ENCODE results near the gene CCDC14. TPM values are rescaled to one million over a fixed set of nuclear protein-coding genes. Genes with fewer than 3 reads are reported as not detected.
"Not testable (repeated sequence)": the region's sequence is repeated elsewhere in the genome, so short reads cannot be mapped to it uniquely, and the experiment has no call there.

Gene CCDC14
- polyA plus RNA-seq, 2 donors, result 12.2 to 18.8 TPM

DNA sequence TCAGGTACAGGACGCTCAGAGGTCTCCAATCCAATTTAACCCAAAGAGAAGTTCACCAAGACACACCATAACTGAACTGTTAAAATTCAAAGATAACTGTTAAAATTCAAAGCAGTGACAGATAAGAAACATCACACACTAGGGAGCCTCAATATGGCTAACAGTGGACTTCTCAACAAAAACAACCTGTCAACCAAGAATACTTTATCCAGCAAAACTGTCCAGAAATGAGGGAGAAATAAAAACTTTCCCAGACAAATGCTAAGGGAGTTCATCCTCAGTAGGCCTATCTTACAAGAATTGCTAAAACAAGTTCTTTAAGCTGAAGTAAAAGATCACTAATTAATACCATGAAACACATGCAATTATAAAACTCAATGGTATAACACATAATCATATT, 40.6 kb downstream of the CCDC14 start:
- Histone ChIP-seq H3K4me1 (ENCODE audit: control insufficient read depth in 2 of 2, insufficient read depth in 2 of 2, low read length in 1 of 2) (no peaks in the 10 kb centered on the region), H3K9me3 (ENCODE audit: control insufficient read depth in 2 of 2, insufficient read depth in 1 of 2, low read depth in 1 of 2, low read length in 1 of 2) (no peaks in the 10 kb centered on the region), H3K27ac (ENCODE audit: low read depth in 2 of 2, low read length in 1 of 2) (no peak overlapping the region), H3K27me3 (ENCODE audit: control insufficient read depth in 1 of 2, insufficient read depth in 2 of 2, low read length in 2 of 2) (no peaks in the 10 kb centered on the region), H3K36me3 (ENCODE audit: control insufficient read depth in 2 of 2, insufficient read depth in 2 of 2, low read length in 1 of 2) (peaks cover 0 to 6% of the 10 kb centered on the region in 2 donors), H3K4me3 (ENCODE audit: low read depth in 1 of 2, low read length in 2 of 2) (no peak overlapping the region)
- WGBS, 2 donors, result 97% methylated on average over 1 of the region's 1 CpG

DNA sequence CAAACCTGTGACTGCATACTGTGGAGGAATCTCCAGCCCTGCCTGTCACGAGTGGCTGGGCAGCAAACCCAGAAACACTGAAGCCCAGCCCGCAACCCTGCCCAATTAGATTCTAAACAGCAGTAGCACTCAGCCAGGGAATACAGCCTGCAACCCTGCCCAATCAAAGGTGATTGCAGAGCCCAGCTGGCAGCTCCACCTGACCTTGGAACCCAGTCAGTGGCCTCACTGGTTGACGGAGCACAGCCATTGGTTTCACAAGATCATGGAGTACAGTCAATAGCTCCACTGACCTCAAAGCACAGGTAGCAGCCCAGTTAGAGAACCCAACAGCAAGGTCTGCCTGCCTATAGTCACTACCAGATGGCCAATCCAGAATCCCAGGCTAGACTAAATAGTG, 41.7 kb downstream of the CCDC14 start:
- H3K36me3 ChIP-seq (ENCODE audit: control insufficient read depth in 2 of 2, insufficient read depth in 2 of 2, low read length in 1 of 2), result peaks cover 0 to 6% of the 10 kb centered on the region in 2 donors
- 96% methylated on average over 3 of the region's 3 CpGs for WGBS, 2 donors
- H3K27me3 ChIP-seq (ENCODE audit: control insufficient read depth in 1 of 2, insufficient read depth in 2 of 2, low read length in 2 of 2), result no peaks in the 10 kb centered on the region
- no peaks in the 10 kb centered on the region for H3K4me1 ChIP-seq (ENCODE audit: control insufficient read depth in 2 of 2, insufficient read depth in 2 of 2, low read length in 1 of 2)
- no peak overlapping the region for H3K4me3 ChIP-seq (ENCODE audit: low read depth in 1 of 2, low read length in 2 of 2)
- no peak overlapping the region for H3K27ac ChIP-seq (ENCODE audit: low read depth in 2 of 2, low read length in 1 of 2)
- no peaks in the 10 kb centered on the region for H3K9me3 ChIP-seq (ENCODE audit: control insufficient read depth in 2 of 2, insufficient read depth in 1 of 2, low read depth in 1 of 2, low read length in 1 of 2)

DNA sequence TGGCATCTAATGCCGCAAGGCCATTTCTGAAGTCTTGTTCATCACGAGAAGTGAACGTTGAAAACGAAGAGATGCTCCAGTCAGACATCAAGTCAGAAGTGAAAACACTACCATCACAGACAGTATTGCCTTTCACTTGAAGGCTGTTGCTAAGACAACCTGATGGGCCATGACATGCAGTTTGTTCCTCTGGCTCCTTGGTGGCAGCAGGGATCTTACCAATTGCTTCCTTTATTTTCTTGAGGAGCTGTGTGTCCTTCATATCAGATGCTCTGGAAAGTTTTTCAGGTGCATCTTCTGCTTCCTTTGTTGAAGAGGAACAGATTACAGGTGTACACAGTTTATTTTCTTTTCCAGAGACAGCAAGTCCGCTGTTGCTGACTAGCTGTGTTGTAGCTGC, 46.2 kb downstream of the CCDC14 start:
- Histone ChIP-seq H3K9me3 (ENCODE audit: control insufficient read depth in 2 of 2, insufficient read depth in 1 of 2, low read depth in 1 of 2, low read length in 1 of 2) (no peaks in the 10 kb centered on the region), H3K4me3 (ENCODE audit: low read depth in 1 of 2, low read length in 2 of 2) (no peak overlapping the region)
- WGBS, 2 donors, result 79 to 96% methylated on average over 5 of the region's 5 CpGs

DNA sequence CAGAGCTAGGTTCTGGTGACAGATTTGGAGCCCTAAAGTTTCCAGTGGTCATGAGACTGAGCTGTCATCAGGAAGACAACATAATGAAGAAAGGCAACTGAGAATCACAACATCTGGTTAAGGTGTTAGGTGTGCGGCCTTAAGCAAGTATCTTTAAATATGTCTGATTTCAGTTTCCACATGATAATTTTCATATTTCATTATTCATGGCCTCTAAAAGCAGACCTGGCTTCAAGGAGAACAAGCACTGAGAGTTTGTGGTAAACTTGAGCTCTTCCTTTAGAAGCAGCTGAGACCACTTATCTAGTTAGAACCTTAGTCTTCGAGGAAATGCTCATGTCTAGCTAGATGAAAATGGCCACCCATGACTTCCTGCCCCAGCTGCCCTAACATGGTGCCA, 51.2 kb downstream of the CCDC14 start:
- Histone ChIP-seq H3K27ac (ENCODE audit: low read depth in 2 of 2, low read length in 1 of 2) (no peak overlapping the region), H3K9me3 (ENCODE audit: control insufficient read depth in 2 of 2, insufficient read depth in 1 of 2, low read depth in 1 of 2, low read length in 1 of 2) (no peaks in the 10 kb centered on the region), H3K36me3 (ENCODE audit: control insufficient read depth in 2 of 2, insufficient read depth in 2 of 2, low read length in 1 of 2) (no peaks in the 10 kb centered on the region), H3K4me1 (ENCODE audit: control insufficient read depth in 2 of 2, insufficient read depth in 2 of 2, low read length in 1 of 2) (no peaks in the 10 kb centered on the region), H3K27me3 (ENCODE audit: control insufficient read depth in 1 of 2, insufficient read depth in 2 of 2, low read length in 2 of 2) (no peaks in the 10 kb centered on the region), H3K4me3 (ENCODE audit: low read depth in 1 of 2, low read length in 2 of 2) (no peak overlapping the region)
- WGBS, 2 donors, result 94 to 97% methylated on average over 2 of the region's 2 CpGs

More for the DNA sequence above, 46.2 kb downstream of the CCDC14 start:
- Histone ChIP-seq H3K27ac (ENCODE audit: low read depth in 2 of 2, low read length in 1 of 2) (no peak overlapping the region), H3K4me1 (ENCODE audit: control insufficient read depth in 2 of 2, insufficient read depth in 2 of 2, low read length in 1 of 2) (no peaks in the 10 kb centered on the region), H3K36me3 (ENCODE audit: control insufficient read depth in 2 of 2, insufficient read depth in 2 of 2, low read length in 1 of 2) (peaks cover 0 to 6% of the 10 kb centered on the region in 2 donors), H3K27me3 (ENCODE audit: control insufficient read depth in 1 of 2, insufficient read depth in 2 of 2, low read length in 2 of 2) (no peaks in the 10 kb centered on the region)

DNA sequence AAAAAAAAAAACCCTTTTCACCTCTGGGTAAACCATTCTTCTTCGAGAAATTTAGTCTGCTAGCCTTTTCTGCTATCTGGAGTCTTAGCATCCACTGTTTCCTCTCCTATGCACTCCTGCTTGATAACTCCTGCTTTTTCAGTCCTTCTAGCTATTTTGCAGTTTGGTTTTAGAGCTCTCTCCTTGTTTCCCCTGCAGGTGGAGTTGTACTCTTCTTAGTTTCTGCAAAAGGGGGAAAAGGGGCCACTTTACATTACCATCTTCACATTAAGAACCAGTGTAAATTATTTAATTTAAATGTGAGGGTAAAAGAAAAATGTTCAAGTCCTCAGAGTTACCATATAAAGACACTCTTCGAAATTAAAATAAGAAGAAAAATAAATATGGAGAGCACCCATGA, 53.3 kb downstream of the CCDC14 start:
- Histone ChIP-seq H3K4me1 (ENCODE audit: control insufficient read depth in 2 of 2, insufficient read depth in 2 of 2, low read length in 1 of 2) (no peaks in the 10 kb centered on the region), H3K36me3 (ENCODE audit: control insufficient read depth in 2 of 2, insufficient read depth in 2 of 2, low read length in 1 of 2) (no peaks in the 10 kb centered on the region), H3K4me3 (ENCODE audit: low read depth in 1 of 2, low read length in 2 of 2) (no peak overlapping the region), H3K27ac (ENCODE audit: low read depth in 2 of 2, low read length in 1 of 2) (no peak overlapping the region), H3K9me3 (ENCODE audit: control insufficient read depth in 2 of 2, insufficient read depth in 1 of 2, low read depth in 1 of 2, low read length in 1 of 2) (no peaks in the 10 kb centered on the region), H3K27me3 (ENCODE audit: control insufficient read depth in 1 of 2, insufficient read depth in 2 of 2, low read length in 2 of 2) (no peaks in the 10 kb centered on the region)
- 66 to 75% methylated on average over 2 of the region's 2 CpGs for WGBS, 2 donors

DNA sequence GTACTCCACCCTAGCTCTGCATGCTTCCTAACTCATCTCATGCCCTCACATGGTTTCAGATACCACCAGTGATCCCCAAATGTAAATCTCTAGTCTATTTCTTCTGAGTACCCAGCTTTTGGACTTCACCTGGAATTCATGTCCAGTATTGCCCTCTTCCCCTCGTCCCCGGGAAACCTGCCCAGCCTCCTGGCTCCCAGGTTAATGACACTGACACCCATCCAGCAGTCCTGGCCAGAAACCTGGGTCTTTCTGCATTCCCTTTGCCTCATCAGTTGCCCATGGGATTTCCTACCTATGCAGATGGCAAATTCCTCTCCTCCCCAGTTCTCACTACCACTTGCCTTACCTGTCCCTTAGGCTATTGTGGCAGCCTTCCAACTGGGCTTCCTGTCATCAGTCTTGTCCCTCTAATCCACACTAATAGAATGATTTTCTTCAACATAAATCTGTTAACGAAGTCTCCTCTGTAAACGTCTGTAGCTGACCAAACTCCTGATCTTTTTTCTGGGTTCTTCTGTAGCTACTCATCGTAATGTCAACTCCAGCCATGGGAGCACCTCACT, 61.6 kb downstream of the CCDC14 start:
- Histone ChIP-seq H3K9me3 (ENCODE audit: control insufficient read depth in 2 of 2, insufficient read depth in 1 of 2, low read depth in 1 of 2, low read length in 1 of 2) (no peaks in the 10 kb centered on the region), H3K36me3 (ENCODE audit: control insufficient read depth in 2 of 2, insufficient read depth in 2 of 2, low read length in 1 of 2) (no peaks in the 10 kb centered on the region), H3K4me3 (ENCODE audit: low read depth in 1 of 2, low read length in 2 of 2) (no peak overlapping the region), H3K27me3 (ENCODE audit: control insufficient read depth in 1 of 2, insufficient read depth in 2 of 2, low read length in 2 of 2) (no peaks in the 10 kb centered on the region), H3K4me1 (ENCODE audit: control insufficient read depth in 2 of 2, insufficient read depth in 2 of 2, low read length in 1 of 2) (no peaks in the 10 kb centered on the region), H3K27ac (ENCODE audit: low read depth in 2 of 2, low read length in 1 of 2) (no peak overlapping the region)
- 64 to 83% methylated on average over 5 of the region's 5 CpGs for WGBS, 2 donors

DNA sequence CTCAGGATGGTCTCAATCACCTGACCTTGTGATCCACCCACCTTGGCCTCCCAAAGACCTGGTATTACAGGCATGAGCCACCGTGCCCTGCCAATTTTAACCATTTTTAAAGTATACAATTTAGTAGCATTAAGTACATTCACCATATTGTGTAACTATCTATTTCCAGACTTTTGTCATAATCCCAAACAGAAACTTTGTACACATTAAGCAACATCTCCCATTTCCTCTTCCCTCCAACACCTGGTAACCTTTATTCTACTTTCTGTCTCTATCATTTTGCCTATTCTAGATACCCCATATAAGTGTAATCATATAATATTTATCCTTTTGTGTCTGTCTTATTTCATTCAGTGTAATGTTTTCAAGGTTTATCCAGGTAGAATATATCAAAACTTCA, 68.0 kb downstream of the CCDC14 start:
- H3K9me3 ChIP-seq (ENCODE audit: control insufficient read depth in 2 of 2, insufficient read depth in 1 of 2, low read depth in 1 of 2, low read length in 1 of 2), result peaks cover 0 to 4% of the 10 kb centered on the region in 2 donors
- H3K4me1 ChIP-seq (ENCODE audit: control insufficient read depth in 2 of 2, insufficient read depth in 2 of 2, low read length in 1 of 2), result no peaks in the 10 kb centered on the region
- H3K27ac ChIP-seq (ENCODE audit: low read depth in 2 of 2, low read length in 1 of 2), result no peak overlapping the region
- no peaks in the 10 kb centered on the region for H3K27me3 ChIP-seq (ENCODE audit: control insufficient read depth in 1 of 2, insufficient read depth in 2 of 2, low read length in 2 of 2)
- H3K36me3 ChIP-seq (ENCODE audit: control insufficient read depth in 2 of 2, insufficient read depth in 2 of 2, low read length in 1 of 2), result no peaks in the 10 kb centered on the region
- 90 to 93% methylated on average over 1 of the region's 1 CpG for WGBS, 2 donors
- H3K4me3 ChIP-seq (ENCODE audit: low read depth in 1 of 2, low read length in 2 of 2), result no peak overlapping the region

DNA sequence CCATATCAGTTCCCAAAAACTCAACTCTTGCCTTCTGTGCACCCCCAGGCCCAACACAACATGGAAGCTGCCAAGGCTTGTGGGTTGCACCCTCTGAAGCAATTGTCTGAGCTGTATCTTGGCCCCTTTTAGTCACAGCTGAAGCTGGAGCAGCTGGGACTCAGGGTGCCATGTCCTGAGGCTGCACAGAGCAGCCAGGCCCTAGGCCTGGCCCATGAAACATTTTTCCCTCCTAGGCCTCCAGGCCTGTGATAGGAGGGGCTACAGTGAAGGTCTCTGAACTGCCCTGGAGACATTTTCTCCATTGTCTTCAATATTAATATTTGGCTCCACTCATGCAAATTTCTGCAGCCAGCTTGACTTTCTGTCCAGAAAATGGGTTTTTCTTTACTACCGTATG, 68.8 kb downstream of the CCDC14 start:
- H3K27ac ChIP-seq (ENCODE audit: low read depth in 2 of 2, low read length in 1 of 2), result no peak overlapping the region
- H3K4me1 ChIP-seq (ENCODE audit: control insufficient read depth in 2 of 2, insufficient read depth in 2 of 2, low read length in 1 of 2), result no peaks in the 10 kb centered on the region
- H3K9me3 ChIP-seq (ENCODE audit: control insufficient read depth in 2 of 2, insufficient read depth in 1 of 2, low read depth in 1 of 2, low read length in 1 of 2), result peaks cover 0 to 4% of the 10 kb centered on the region in 2 donors
- no peak overlapping the region for H3K4me3 ChIP-seq (ENCODE audit: low read depth in 1 of 2, low read length in 2 of 2)
- H3K36me3 ChIP-seq (ENCODE audit: control insufficient read depth in 2 of 2, insufficient read depth in 2 of 2, low read length in 1 of 2), result no peaks in the 10 kb centered on the region
- WGBS, 2 donors, result 3 to 42% methylated on average over 1 of the region's 1 CpG
- no peaks in the 10 kb centered on the region for H3K27me3 ChIP-seq (ENCODE audit: control insufficient read depth in 1 of 2, insufficient read depth in 2 of 2, low read length in 2 of 2)

DNA sequence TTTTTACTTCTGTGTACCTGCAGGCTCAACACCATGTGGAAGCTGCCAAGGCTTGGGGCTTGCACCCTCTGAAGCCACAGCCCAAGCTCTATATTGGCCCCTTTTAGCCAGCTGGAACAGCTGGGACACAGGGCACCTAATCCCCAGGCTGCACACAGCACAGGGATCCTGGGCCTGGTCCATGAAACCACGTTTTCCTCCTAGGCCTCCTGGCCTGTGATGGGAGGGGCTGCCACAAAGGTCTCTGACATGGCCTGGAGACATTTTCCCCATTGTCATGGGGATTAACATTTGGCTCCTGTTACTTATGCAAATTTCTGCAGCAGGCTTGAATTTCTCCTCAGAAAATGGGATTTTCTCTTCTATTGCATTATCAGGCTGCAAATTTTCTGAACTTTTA, 70.0 kb downstream of the CCDC14 start:
- WGBS, 2 donors, result 33 to 40% methylated on average over 1 of the region's 1 CpG
- H3K36me3 ChIP-seq (ENCODE audit: control insufficient read depth in 2 of 2, insufficient read depth in 2 of 2, low read length in 1 of 2); H3K4me1 ChIP-seq (ENCODE audit: control insufficient read depth in 2 of 2, insufficient read depth in 2 of 2, low read length in 1 of 2); H3K27ac ChIP-seq (ENCODE audit: low read depth in 2 of 2, low read length in 1 of 2); H3K4me3 ChIP-seq (ENCODE audit: low read depth in 1 of 2, low read length in 2 of 2); H3K27me3 ChIP-seq (ENCODE audit: control insufficient read depth in 1 of 2, insufficient read depth in 2 of 2, low read length in 2 of 2); H3K9me3 ChIP-seq (ENCODE audit: control insufficient read depth in 2 of 2, insufficient read depth in 1 of 2, low read depth in 1 of 2, low read length in 1 of 2): not testable (repeated sequence)

DNA sequence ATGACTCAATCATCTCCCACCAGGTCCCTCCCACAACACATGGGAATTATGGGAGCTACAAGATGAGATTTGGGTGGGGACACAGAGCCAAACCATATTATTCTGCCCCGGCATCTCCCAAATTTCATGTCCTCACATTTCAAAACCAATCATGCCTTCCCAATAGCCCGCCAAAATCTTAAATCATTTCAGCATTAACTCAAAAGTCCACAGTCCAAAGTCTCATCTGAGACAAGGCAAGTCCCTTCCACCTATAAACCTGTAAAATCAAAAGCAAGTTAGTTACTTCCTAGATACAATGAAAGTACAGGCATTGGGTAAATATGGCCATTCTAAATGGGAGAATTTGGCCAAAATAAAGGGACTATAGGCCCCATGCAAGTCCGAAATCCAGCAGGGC, 70.9 kb downstream of the CCDC14 start:
- 95% methylated on average over 3 of the region's 3 CpGs for WGBS, 2 donors
- not testable (repeated sequence) for H3K27ac ChIP-seq (ENCODE audit: low read depth in 2 of 2, low read length in 1 of 2); H3K27me3 ChIP-seq (ENCODE audit: control insufficient read depth in 1 of 2, insufficient read depth in 2 of 2, low read length in 2 of 2); H3K36me3 ChIP-seq (ENCODE audit: control insufficient read depth in 2 of 2, insufficient read depth in 2 of 2, low read length in 1 of 2); H3K9me3 ChIP-seq (ENCODE audit: control insufficient read depth in 2 of 2, insufficient read depth in 1 of 2, low read depth in 1 of 2, low read length in 1 of 2); H3K4me3 ChIP-seq (ENCODE audit: low read depth in 1 of 2, low read length in 2 of 2); H3K4me1 ChIP-seq (ENCODE audit: control insufficient read depth in 2 of 2, insufficient read depth in 2 of 2, low read length in 1 of 2)

All from esophagus (tissue), 2 donors.